DMS 273 treated with DMSO at 0.1 percent for 48 hours (cell line): ENCODE measurements around the gene BMPR1B.

ENCODE experiments used
- DNase-seq: peaks from one replicate; lab custom pipeline; 2025; lab: John Stamatoyannopoulos, UW

Gene BMPR1B

GRCh38 chr4:94960708-94961107, 203.0 kb downstream of the BMPR1B start:
- DNase-seq: no peak

DNA sequence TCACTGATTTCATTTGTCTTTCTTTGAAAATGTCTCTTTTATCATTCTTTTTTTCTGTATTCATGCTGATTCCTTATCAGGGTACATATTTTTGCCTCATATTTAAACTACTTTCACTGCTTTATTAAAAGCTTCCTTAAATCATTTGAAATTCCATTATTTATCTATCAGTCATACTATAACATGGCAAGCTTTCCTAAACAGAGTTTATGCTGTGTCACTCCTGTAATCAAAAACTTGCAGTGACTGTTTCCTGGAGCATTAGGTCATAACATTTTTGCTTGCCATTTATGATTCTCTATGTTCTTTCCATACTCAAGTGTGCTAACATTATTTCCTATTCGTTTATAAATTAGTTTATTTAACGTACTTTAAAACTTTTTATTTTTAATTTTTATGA, 203.7 kb downstream of the BMPR1B start:
- DNase-seq: no peak

GRCh38 chr4:94962484-94962883, 204.7 kb downstream of the BMPR1B start:
- DNase-seq: no peak

GRCh38 chr4:94965852-94966251, 208.1 kb downstream of the BMPR1B start:
- no peak for DNase-seq

DNA sequence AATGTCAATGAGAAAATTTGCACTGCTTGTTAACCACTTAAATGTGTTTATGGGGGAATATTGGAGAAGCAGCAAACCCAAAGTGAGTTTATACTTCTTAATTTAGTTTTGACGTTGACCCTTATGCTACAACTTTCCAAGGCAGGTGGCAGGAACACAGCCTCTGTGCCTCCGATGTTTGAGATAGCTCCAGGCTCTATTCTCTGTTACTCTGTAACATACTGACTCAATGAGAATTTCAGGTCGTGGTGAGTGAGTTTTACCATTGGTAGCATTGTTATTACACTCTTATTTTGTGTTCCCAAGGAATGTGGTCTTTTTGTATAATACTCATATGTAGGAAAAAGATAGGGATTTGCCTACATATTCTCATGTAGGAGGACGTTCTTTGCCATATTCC, 210.7 kb downstream of the BMPR1B start:
- DNase-seq: no peak

- DNase-seq: no peak
Measured at GRCh38 chr4:94970650-94971049, 212.9 kb downstream of the BMPR1B start.

DNA sequence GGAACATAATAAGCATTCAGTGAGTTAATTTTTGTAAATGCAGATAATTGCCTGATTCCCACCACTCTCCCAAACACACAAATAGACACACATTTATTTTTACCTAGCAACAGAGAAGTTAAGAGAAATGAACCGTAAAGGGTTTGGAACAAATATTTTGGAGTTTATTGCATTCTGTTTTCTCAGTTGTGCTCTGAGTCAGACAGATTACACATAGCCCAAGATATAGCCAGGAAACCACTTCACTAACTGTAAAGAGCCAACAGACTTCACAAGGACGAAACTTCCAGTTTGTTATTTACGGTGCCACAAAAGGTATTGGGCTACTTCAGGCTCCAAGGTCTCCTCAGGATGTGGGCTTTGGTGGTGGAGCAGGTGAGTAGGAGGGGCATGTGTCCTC, 217.0 kb downstream of the BMPR1B start:
- no peak for DNase-seq

GRCh38 chr4:94976371-94977011, 218.7 kb downstream of the BMPR1B start:
- DNase-seq: no peak

DNA sequence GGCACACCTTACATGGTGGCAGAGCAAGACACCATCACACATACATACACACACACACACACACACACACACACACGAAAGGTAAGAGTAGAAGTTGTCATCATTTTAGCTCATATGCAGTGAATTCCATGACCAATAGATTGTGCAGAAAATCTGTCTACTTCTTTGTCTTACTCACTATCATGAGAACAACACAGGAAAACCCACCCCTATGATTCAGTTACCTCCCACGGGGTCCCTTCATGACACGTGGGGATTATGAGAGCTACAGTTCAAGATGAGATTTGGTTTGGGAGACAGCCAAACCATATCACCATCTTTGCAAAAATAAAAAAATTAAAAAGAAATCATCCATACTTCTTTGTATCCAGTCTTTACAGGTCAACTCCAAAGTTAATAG, 221.1 kb downstream of the BMPR1B start:
- DNase-seq: no peak

DNA sequence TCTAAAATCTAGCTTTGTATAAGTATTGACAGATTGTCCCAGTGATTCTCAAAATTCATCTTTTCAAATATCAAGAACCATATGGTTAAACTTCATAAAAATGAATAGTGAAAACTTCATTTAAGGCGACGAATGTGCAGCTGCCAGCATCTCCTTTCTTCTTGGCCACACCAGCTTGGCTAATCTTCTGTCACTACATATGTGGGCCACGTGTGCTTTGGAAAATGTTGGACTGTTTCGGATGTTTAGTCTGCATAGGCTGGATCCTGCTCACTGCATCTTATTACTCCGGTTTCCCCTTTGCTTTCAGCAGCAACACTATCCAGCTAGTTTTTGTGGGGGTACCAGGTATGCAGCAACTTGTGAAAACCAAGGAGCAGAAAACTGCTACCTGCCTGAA, 221.9 kb downstream of the BMPR1B start:
- DNase-seq: no peak

DNA sequence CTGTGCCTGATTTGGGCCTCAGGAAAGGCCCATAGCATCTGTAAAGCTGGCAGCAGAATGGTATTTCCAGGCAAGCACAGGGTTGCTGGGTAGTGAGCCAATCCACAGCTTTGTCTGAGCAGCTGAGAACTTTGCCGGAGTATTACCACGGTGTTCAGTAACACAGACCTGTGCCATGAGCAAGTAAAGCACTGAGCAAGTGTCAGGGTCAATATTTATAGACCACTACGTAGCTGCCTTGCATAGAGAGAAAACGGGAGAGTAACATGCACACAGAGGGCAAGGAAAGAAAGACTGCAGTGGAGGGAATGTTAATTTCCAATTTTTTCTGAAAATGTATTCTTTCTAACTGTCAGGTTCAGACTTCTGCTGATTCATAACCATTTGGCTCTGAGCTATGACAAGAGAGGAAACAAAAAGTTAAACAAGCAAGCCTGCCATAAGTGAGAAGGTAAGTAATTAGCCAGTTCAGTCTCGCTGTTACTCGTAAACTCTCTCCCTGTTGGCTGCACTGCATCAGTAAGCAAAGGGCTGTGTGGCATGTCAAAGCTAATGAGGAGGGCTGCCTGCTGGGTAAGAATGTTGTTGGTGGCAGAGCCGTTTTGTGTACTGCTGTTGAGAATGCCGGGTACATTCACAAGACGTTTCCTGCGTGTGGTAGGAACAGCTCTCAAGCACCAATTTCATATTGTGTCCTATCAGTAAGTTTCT, 238.1 kb downstream of the BMPR1B start:
- DNase-seq: peak; percentile 83

DNA sequence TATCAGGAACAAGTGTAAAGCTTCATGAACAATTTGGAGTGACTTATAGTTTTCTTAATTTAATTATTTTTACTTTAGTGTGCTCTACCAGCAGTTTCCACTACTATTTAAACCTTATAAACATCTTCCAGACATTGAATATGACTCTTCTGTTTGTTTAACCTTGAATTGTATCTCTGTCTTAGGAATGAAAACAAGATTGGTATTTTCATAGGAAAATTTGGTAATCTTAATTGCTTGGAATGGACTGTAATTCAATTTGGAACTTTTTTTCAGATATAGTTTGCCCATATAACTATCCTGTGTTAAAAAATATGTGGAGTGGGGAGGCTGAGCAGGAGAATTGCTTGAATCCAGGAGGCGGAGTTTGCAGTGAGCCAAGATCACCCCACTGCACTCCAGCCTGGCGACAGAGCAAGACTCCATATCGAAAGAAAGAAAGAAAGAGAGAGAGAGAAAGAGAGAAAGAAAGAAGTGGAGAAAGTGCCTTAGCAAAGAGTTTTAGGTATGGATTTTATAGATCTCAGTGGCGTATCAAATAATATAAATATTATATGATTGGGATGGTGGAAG, 242.4 kb downstream of the BMPR1B start:
- DNase-seq: no peak

DNA sequence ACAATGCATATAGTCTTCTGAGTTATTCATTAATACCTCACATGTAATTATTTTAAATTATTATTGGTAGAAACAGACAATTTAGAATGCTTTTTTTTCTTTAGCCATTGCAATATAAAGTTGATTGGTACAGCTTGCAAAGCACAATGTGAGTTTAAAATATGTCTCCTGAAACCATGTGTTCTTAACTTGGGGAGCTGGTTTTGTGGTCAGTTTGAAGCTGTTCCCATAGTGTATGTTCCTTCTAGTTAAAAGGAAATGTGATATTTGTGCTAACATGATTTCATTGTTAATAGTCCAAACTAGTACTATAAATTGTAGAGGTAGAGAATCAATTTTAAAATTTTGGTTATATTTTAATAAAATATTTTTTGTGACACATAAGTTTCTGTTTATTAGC, 247.2 kb downstream of the BMPR1B start:
- no peak for DNase-seq

- DNase-seq: no peak
Measured at GRCh38 chr4:95007998-95008397, 250.2 kb downstream of the BMPR1B start.

DNA sequence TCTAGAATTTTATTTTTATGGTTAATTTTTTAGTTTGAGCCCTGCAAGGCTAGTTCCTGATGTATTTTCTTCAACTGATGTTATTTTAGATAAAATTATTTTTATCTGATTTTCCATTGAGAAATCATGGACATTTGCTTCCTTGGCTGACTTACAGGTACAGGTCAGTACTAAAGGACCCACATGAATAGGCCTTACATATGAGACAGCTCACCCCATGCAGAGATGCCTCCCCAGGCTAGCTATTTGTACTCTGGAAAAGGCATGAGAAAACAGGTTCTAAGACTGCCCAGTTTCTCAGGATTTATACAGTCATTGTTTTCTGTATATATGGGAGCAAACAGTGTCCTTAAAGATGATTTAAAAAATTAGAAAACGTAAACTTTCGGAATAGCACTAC, 255.5 kb downstream of the BMPR1B start:
- no peak for DNase-seq

DNA sequence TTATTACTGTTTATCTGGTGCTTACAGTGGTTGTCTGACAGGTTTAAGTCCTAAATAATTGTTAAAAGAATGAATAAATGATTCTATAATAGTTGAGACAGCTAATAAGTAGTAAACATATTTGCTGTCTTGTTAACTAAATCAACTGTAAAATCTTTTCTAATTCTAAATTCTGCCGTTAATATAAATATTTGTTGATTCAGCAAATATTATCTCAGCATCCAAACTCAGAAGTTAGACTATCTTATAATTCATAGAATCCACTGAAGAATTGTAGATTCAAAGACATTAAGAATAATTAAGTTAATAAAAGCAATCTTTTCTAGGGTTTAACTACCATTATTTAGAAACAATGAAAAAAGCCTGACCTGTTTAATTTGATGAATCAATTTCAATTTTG, 256.3 kb downstream of the BMPR1B start:
- no peak for DNase-seq

DNA sequence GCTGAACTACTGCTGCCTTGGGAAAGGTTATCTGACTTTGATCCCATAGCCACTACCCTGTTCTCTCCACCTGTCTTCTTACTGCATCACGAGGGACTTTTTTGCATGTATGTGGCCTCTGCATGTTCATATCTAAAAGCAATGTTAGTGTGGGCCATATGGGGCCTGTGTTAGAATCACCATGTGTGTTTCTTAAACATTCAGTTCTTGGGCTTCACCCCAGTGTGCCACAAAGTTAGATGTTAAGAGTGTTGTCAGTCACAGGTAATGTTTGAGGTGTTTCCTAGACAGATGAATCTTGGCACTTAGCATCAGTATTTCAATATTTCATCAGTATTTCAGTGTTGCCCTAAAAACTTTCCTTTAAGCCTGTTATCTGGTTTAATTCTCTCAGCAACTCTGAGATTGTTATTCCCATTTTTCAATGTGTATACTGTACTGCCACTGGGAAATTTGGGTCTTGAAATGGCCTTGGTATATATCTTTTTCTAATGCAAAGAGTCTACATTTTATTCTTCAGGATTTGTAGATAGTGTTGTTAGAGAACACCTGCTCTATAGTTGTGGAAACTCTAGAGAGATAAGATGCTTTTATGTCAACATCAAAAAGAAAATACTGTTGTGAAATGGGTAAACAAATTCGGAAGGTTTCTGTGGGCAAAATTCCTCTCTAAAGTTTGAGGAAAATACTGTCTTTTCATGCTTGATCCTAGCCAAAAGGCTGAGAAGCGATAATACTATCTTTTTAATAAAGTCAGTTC, 259.7 kb downstream of the BMPR1B start:
- no peak for DNase-seq

DNA sequence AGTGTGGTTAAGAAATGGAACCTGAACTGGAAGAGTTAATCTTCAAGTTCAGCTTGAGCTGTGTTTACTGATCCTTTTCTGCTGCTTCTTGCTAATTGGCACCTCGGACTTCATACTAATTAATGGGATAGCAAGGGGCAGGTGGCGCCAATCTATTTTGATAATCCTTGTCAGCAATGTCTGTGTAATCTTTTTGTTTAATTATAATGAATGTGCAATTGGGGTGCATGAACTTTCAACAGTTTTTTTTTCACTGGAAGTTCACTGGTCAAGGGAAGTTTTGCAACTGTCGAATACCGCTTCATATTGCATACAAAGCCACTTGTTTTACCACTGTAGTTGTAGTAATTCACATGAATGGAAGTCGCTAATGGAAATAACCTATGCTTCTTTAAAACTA, 261.0 kb downstream of the BMPR1B start:
- no peak for DNase-seq

- no peak for DNase-seq
Measured at GRCh38 chr4:95020521-95020920, 262.8 kb downstream of the BMPR1B start.

GRCh38 chr4:95021099-95021498, 263.3 kb downstream of the BMPR1B start:
- DNase-seq: no peak

DNA sequence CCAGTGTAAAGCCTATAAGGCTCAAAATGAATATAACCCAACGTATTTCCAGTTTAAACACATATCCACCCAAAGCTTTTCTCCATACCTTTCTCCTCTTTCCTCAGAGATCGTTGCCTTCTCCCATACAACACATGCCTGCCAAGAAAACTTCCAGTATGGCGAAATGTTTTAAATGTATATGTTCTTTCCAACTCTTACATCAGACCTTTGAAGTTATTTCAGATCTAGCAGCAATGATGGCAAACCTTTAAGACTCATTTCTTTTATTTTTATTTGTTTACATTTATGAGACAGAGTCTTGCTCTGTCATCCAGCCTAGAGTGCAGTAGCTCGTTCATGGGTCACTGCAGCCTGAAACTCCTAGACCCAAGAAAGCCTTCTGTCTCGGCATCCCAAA, 265.4 kb downstream of the BMPR1B start:
- no peak for DNase-seq

DNA sequence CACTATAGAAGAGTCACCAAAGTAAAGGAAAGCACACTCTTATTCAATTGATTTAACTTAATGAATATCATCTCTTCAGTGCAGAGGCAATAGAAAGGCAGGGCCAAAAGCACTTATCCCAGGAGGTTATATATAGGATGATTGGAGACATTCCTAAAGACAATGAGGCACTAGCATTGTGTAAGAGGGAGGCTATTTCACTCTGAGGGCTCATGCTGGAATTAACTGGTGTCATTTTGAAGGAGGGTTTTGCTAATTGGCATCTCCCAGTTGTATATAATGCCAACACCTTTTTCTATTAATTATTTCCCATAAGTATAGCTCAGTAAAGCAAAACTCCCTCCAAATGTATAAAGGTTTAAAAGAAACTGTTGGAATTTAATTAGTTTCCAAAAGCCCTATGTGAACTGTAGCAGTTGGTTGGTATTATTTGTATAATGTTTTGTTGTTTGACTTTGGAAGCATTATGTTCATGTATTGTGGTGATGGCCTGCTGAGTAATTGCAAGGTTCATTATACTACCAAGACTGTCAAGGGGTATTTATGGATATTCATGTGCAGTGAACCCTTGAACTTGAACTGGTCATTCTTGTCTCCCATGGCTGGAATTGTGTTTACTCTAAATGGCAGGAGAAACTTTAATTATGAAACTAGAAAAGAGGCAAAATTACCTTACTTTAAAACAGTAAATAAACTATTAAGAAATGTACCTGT, 270.3 kb downstream of the BMPR1B start:
- DNase-seq: no peak
